Trophoblast cell (in vitro differentiated cells and primary cell): Measurements from ENCODE around the gene KAT2A.

Experiments used
- DNase-seq, 2 donors: peaks; one replicate each; pipeline ENCODE4 v3.0.0-alpha.2; 2016
- H2AFZ ChIP-seq: 2 replicates; pipeline ENCODE4 v1.6.1; 2013; ENCODE audit warnings: low read length, moderate library complexity, mild to moderate bottlenecking; ENCODE audit not compliant: insufficient read depth, poor library complexity
- H2AK5ac ChIP-seq: 2 replicates; pipeline ENCODE4 v1.6.1; 2013; ENCODE audit warnings: mild to moderate bottlenecking, low read length
- H2BK120ac ChIP-seq: 2 replicates; pipeline ENCODE4 v1.6.1; 2013; ENCODE audit warnings: low read length, mild to moderate bottlenecking, moderate library complexity; ENCODE audit not compliant: insufficient read depth, poor library complexity
- H2BK12ac ChIP-seq: 2 replicates; pipeline ENCODE4 v1.6.1; 2013; ENCODE audit warnings: mild to moderate bottlenecking, low read length, moderate library complexity
- H2BK5ac ChIP-seq: 2 replicates; pipeline ENCODE4 v1.6.1; 2013; ENCODE audit warnings: low read length, low read depth, moderate library complexity, mild to moderate bottlenecking; ENCODE audit not compliant: poor library complexity
- H3K14ac ChIP-seq: 2 replicates; pipeline ENCODE4 v1.6.1; 2013; ENCODE audit warnings: mild to moderate bottlenecking, low read length
- H3K18ac ChIP-seq: 2 replicates; pipeline ENCODE4 v1.6.1; 2013; ENCODE audit warnings: mild to moderate bottlenecking, low read length
- H3K23ac ChIP-seq: 2 replicates; pipeline ENCODE4 v1.6.1; 2013; ENCODE audit warnings: low read length
- H3K27ac ChIP-seq: 2 replicates; pipeline ENCODE4 v1.5.1; 2013; ENCODE audit warnings: low read depth, mild to moderate bottlenecking, inconsistent platforms, low read length, moderate library complexity
- H3K27me3 ChIP-seq: 2 replicates; pipeline ENCODE4 v1.6.1; 2013; ENCODE audit warnings: inconsistent platforms, mild to moderate bottlenecking, low read length, moderate library complexity; ENCODE audit not compliant: insufficient read depth
- H3K36me3 ChIP-seq, 2 experiments: 1 replicate in 1 of 2; 2 replicates in 1 of 2; pipeline ENCODE4 v1.6.1; 2013; ENCODE audit warnings: low read length in 2 of 2, mild to moderate bottlenecking in 2 of 2, moderate library complexity in 1 of 2; ENCODE audit not compliant: insufficient read depth in 2 of 2, control insufficient read depth in 1 of 2
- H3K4ac ChIP-seq: 2 replicates; pipeline ENCODE4 v1.6.1; 2013; ENCODE audit warnings: low read depth, mild to moderate bottlenecking, low read length, moderate library complexity
- H3K4me1 ChIP-seq, 2 experiments: 1 replicate in 1 of 2; 2 replicates in 1 of 2; pipeline ENCODE4 v1.6.1; 2013; ENCODE audit warnings: low read length in 2 of 2, mild to moderate bottlenecking in 2 of 2, moderate library complexity in 1 of 2; ENCODE audit not compliant: insufficient read depth in 2 of 2, control insufficient read depth in 1 of 2
- H3K4me2 ChIP-seq: 2 replicates; pipeline ENCODE4 v1.6.1; 2013; ENCODE audit warnings: inconsistent platforms, mild to moderate bottlenecking, low read length, moderate library complexity
- H3K4me3 ChIP-seq: 2 replicates; pipeline ENCODE4 v1.5.1; 2013; ENCODE audit warnings: mild to moderate bottlenecking, low read depth, low read length, inconsistent platforms
- H3K79me1 ChIP-seq: one replicate; pipeline ENCODE4 v1.6.1; 2013; ENCODE audit warnings: low read length
- H3K79me2 ChIP-seq: 2 replicates; pipeline ENCODE4 v1.6.1; 2013; ENCODE audit warnings: low read length, mild to moderate bottlenecking; ENCODE audit not compliant: control insufficient read depth, insufficient read depth, poor library complexity
- H3K9ac ChIP-seq: 2 replicates; pipeline ENCODE4 v1.6.1; 2013; ENCODE audit warnings: mild to moderate bottlenecking, low read length
- H3K9me3 ChIP-seq: 2 replicates; pipeline ENCODE4 v1.6.1; 2013; ENCODE audit warnings: low read depth, mild to moderate bottlenecking, control low read depth, inconsistent platforms, low read length; ENCODE audit not compliant: insufficient read depth
- H4K12ac ChIP-seq: 2 replicates; pipeline ENCODE4 v1.6.1; 2013; ENCODE audit warnings: low read depth, mild to moderate bottlenecking, low read length, moderate library complexity
- H4K8ac ChIP-seq: 2 replicates; pipeline ENCODE4 v1.6.1; 2013; ENCODE audit warnings: low read depth, mild to moderate bottlenecking, low read length, moderate library complexity
- H4K91ac ChIP-seq: one replicate; pipeline ENCODE4 v1.6.1; 2013; ENCODE audit warnings: low read depth, mild to moderate bottlenecking, low read length, moderate library complexity
- WGBS: extraction: QIAGEN DNeasy Blood & Tissue Kit; methylation state at CpG from one replicate; pipeline ENCODE4 v1.1.7; 2013; ENCODE audit warnings: missing lambda C conversion rate; ENCODE audit not compliant: insufficient read length, insufficient coverage; ENCODE audit errors: extremely low coverage; 5-methylcytosine and 5-hydroxymethylcytosine counted together

The KAT2A gene

DNA sequence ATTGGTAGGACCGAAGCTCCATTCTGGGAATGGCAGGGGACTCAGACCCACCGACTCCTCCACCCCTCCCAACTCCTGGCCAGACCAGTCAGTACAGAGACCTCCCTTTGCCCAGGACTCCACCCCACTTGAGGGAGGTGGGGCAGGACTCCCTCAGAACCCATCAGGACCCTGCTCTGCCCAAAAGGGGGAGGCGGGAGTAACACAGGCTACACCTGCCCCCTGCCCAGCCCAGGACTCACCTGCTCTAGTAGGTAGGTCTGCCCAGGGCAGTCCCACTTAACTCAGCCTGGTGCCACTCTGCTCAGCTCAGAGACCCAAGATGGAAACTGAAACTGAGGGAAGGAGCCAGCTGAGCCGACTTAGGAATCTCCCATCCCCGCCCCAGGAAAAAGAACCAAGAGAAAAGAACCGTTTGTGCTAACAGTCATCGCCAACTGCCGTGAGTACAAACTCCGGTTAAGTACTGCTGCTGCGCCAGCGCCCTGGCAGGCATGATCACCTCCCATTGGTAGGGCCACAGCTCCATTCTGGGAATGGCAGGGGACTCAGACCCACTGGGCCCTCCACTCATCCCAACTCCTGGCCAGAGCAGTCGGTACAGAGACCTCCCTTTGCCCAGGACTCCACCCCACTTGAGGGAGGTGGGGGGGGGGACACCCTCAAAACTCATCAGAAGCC, 9.2 kb downstream of the KAT2A start:
- Histone ChIP-seq H3K79me2 (no peaks in the 10 kb centered on the region), H3K4me1 (peaks cover 0 to 3% of the 10 kb centered on the region in 2 experiments), H3K27ac (no peak overlapping the region), H3K9me3 (peaks cover 2% of the 10 kb centered on the region), H3K14ac (no peak overlapping the region), H2BK12ac (no peak overlapping the region), H3K79me1 (no peaks in the 10 kb centered on the region), H4K91ac (no peak overlapping the region), H2AK5ac (no peak overlapping the region), H3K36me3 (peaks cover 7 to 11% of the 10 kb centered on the region in 2 experiments), H3K23ac (no peak overlapping the region), H3K4me3 (no peak overlapping the region), H2BK5ac (no peak overlapping the region), H3K27me3 (no peaks in the 10 kb centered on the region), H3K18ac (no peak overlapping the region), H4K8ac (no peak overlapping the region), H4K12ac (no peak overlapping the region), H3K4me2 (no peak overlapping the region), H3K9ac (no peak overlapping the region), H2BK120ac (no peak overlapping the region), H2AFZ (no peak overlapping the region), H3K4ac (no peak overlapping the region)
- no CpG with 5 or more reads among the region's 12 CpGs for WGBS
- peak; percentile 23 to 39 for DNase-seq

DNA sequence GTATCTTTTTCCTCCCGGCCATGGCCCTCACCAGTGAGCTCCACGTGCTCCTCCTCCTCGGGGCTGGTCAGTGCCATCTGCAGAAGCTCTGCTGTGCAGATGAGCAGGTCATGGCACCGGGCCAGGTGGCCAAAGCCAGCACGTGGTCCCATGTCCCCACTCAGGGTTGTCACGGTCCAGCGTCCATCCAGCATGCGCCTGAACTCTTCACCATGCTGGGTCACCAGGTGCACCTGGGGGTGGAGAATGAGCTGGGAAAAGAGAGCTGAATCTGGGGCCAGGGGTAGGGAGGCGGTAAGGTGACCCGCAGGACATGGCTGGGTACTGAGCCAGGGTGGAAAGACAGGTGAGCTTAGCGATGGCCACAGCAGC, 9.9 kb downstream of the KAT2A start:
- H3K4me2 ChIP-seq = no peak overlapping the region
- no peak overlapping the region for H3K4me3 ChIP-seq
- no peaks in the 10 kb centered on the region for H3K27me3 ChIP-seq
- no peaks in the 10 kb centered on the region for H3K79me2 ChIP-seq
- peaks cover 7 to 9% of the 10 kb centered on the region in 2 experiments for H3K36me3 ChIP-seq
- peaks cover 0 to 3% of the 10 kb centered on the region in 2 experiments for H3K4me1 ChIP-seq
- no peaks in the 10 kb centered on the region for H3K79me1 ChIP-seq
- H3K23ac ChIP-seq = no peak overlapping the region
- H2BK12ac ChIP-seq = no peak overlapping the region
- no CpG with 5 or more reads among the region's 11 CpGs for WGBS
- no peak overlapping the region for H3K9ac ChIP-seq
- no peak overlapping the region for H3K27ac ChIP-seq
- H2AK5ac ChIP-seq = no peak overlapping the region
- H4K91ac ChIP-seq = no peak overlapping the region
- H2BK120ac ChIP-seq = no peak overlapping the region
- H3K9me3 ChIP-seq = peaks cover 2% of the 10 kb centered on the region
- H4K8ac ChIP-seq = no peak overlapping the region
- H3K14ac ChIP-seq = no peak overlapping the region
- no peak overlapping the region for H2BK5ac ChIP-seq
- H3K4ac ChIP-seq = no peak overlapping the region
- no peak for DNase-seq
- no peak overlapping the region for H2AFZ ChIP-seq
- no peak overlapping the region for H4K12ac ChIP-seq
- no peak overlapping the region for H3K18ac ChIP-seq

GRCh38 chr17:42110301-42111264, 10.6 kb downstream of the KAT2A start:
- Histone ChIP-seq H3K23ac (no peak overlapping the region), H4K12ac (no peak overlapping the region), H3K14ac (no peak overlapping the region), H3K4me3 (no peak overlapping the region), H2AFZ (no peak overlapping the region), H4K8ac (no peak overlapping the region), H4K91ac (no peak overlapping the region), H3K36me3 (peaks cover 7 to 9% of the 10 kb centered on the region in 2 experiments), H3K79me1 (no peaks in the 10 kb centered on the region), H2AK5ac (no peak overlapping the region), H2BK5ac (no peak overlapping the region), H3K27me3 (no peaks in the 10 kb centered on the region), H3K9ac (no peak overlapping the region), H2BK12ac (no peak overlapping the region), H2BK120ac (no peak overlapping the region), H3K18ac (no peak overlapping the region), H3K79me2 (no peaks in the 10 kb centered on the region), H3K27ac (no peak overlapping the region), H3K4me1 (peaks cover 0 to 3% of the 10 kb centered on the region in 2 experiments), H3K9me3 (peaks cover 2% of the 10 kb centered on the region), H3K4me2 (no peak overlapping the region), H3K4ac (no peak overlapping the region)
- DNase-seq = no peak
- no CpG with 5 or more reads among the region's 18 CpGs for WGBS

DNA sequence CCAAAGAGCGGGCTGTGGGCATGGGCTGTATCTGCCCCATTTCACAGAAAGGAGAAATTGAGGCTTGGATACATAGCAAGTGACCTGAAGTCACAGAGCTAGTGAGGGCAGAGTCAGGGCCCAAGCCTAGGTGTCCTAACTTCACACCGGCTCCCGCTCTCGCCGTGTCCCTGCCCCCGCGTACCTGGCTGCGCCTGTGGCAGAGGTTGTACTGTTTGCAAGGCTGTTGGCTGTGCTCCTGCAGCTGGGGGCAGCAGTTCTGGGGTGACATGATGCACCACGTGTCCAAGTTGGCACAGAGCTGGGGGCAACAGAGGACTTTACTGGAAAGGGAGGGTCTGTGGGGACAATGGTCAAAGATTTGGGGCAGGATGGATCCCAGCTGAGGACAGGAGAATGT, 12.1 kb downstream of the KAT2A start:
- H3K79me2 ChIP-seq = no peaks in the 10 kb centered on the region
- H3K9me3 ChIP-seq = peaks cover 2% of the 10 kb centered on the region
- no peak overlapping the region for H3K9ac ChIP-seq
- H2BK12ac ChIP-seq = no peak overlapping the region
- H3K27me3 ChIP-seq = no peaks in the 10 kb centered on the region
- H2AFZ ChIP-seq = no peak overlapping the region
- peaks cover 0 to 3% of the 10 kb centered on the region in 2 experiments for H3K4me1 ChIP-seq
- no peak overlapping the region for H2BK5ac ChIP-seq
- no peak overlapping the region for H3K14ac ChIP-seq
- H3K4ac ChIP-seq = no peak overlapping the region
- H3K36me3 ChIP-seq = peaks cover 0 to 7% of the 10 kb centered on the region in 2 experiments
- no peak overlapping the region for H4K8ac ChIP-seq
- no peak overlapping the region for H3K18ac ChIP-seq
- H3K23ac ChIP-seq = no peak overlapping the region
- no peak overlapping the region for H2AK5ac ChIP-seq
- H3K79me1 ChIP-seq = no peaks in the 10 kb centered on the region
- H4K12ac ChIP-seq = no peak overlapping the region
- H2BK120ac ChIP-seq = no peak overlapping the region
- no peak for DNase-seq
- WGBS = no CpG with 5 or more reads among the region's 9 CpGs
- H3K4me2 ChIP-seq = no peak overlapping the region
- no peak overlapping the region for H3K4me3 ChIP-seq
- H4K91ac ChIP-seq = no peak overlapping the region
- H3K27ac ChIP-seq = no peak overlapping the region
